ENCODE data around the gene LPCAT4.

Gene LPCAT4

GRCh38 chr15:34339946-34340345, 27.1 kb downstream of the LPCAT4 start:
- in situ Hi-C loops (cut with MboI; ENCODE audit: low sequenced_read_pairs): no loop called here

GRCh38 chr15:34338347-34338746, 28.6 kb downstream of the LPCAT4 start:
- in situ Hi-C loops (cut with MboI; ENCODE audit: low sequenced_read_pairs): no loop called here

- in situ Hi-C loops (cut with MboI; ENCODE audit: low sequenced_read_pairs): no loop called here
Observed at GRCh38 chr15:34337557-34338306, 29.3 kb downstream of the LPCAT4 start, which contains the start of gene SLC12A6. TSS of gene SLC12A6 (minus strand) at chr15:34337781. CDS start at chr15:34336680, 1,101 bp downstream.

- in situ Hi-C loops (cut with MboI; ENCODE audit: low sequenced_read_pairs): no loop called here
Observed at GRCh38 chr15:34336991-34337556, 29.9 kb downstream of the LPCAT4 start.

- in situ Hi-C loops (cut with MboI; ENCODE audit: low sequenced_read_pairs): no loop called here
Observed at GRCh38 chr15:34336231-34336990, 30.6 kb downstream of the LPCAT4 start.

- in situ Hi-C loops (cut with MboI; ENCODE audit: low sequenced_read_pairs): no loop called here
Observed at GRCh38 chr15:34335176-34336032, 31.6 kb downstream of the LPCAT4 start.

GRCh38 chr15:34334672-34335071, 32.3 kb downstream of the LPCAT4 start:
- in situ Hi-C loops (cut with MboI; ENCODE audit: low sequenced_read_pairs): no loop called here

- in situ Hi-C loops (cut with MboI; ENCODE audit: low sequenced_read_pairs): no loop called here
Observed at GRCh38 chr15:34332553-34333120, 34.4 kb downstream of the LPCAT4 start.

- in situ Hi-C loops (cut with MboI; ENCODE audit: low sequenced_read_pairs): no loop called here
Observed at GRCh38 chr15:34331809-34332208, 35.2 kb downstream of the LPCAT4 start.

- in situ Hi-C loops (cut with MboI; ENCODE audit: low sequenced_read_pairs): no loop called here
Observed at GRCh38 chr15:34330279-34330678, 36.7 kb downstream of the LPCAT4 start.

- in situ Hi-C loops (cut with MboI; ENCODE audit: low sequenced_read_pairs): no loop called here
Observed at GRCh38 chr15:34329006-34329405, 38.0 kb downstream of the LPCAT4 start.

- in situ Hi-C loops (cut with MboI; ENCODE audit: low sequenced_read_pairs): no loop called here
Observed at GRCh38 chr15:34327906-34328305, 39.1 kb downstream of the LPCAT4 start.

- in situ Hi-C loops (cut with MboI; ENCODE audit: low sequenced_read_pairs): no loop called here
Observed at GRCh38 chr15:34325368-34325767, 41.6 kb downstream of the LPCAT4 start.

GRCh38 chr15:34324933-34325332, 42.1 kb downstream of the LPCAT4 start:
- in situ Hi-C loops (cut with MboI; ENCODE audit: low sequenced_read_pairs): no loop called here

GRCh38 chr15:34323217-34323616, 43.8 kb downstream of the LPCAT4 start:
- in situ Hi-C loops (cut with MboI; ENCODE audit: low sequenced_read_pairs): no loop called here

GRCh38 chr15:34318277-34319079, 48.5 kb downstream of the LPCAT4 start:
- in situ Hi-C loops (cut with MboI; ENCODE audit: low sequenced_read_pairs): no loop called here

GRCh38 chr15:34314491-34315490, 52.2 kb downstream of the LPCAT4 start:
- in situ Hi-C loops (cut with MboI; ENCODE audit: low sequenced_read_pairs): no loop called here

GRCh38 chr15:34311563-34311962, 55.4 kb downstream of the LPCAT4 start:
- in situ Hi-C loops (cut with MboI; ENCODE audit: low sequenced_read_pairs): no loop called here

Measured in HL-60/S4 (cell line).